SU-DHL-6 (cell line): ENCODE results near the gene RAD9A.

Experiments used
- CTCF ChIP-seq: fragments of 200-600 bp; sonication (generic); IDR thresholded peaks from one replicate; pipeline ENCODE4 v1.5.1; 2017; ENCODE audit warnings: antibody characterized with exemption, mild to moderate bottlenecking, low read length, moderate library complexity; ENCODE audit not compliant: insufficient read depth, poor library complexity, severe bottlenecking
- EZH2phosphoT487 ChIP-seq: fragments of 200-600 bp; sonication (generic), shearing (Covaris generic); conservative IDR thresholded peaks from 2 replicates; pipeline ENCODE4 v1.6.1; 2018; ENCODE audit warnings: mild to moderate bottlenecking, antibody characterized with exemption, low read length, moderate library complexity, mixed read lengths

GRCh38 chr11:67432655-67433349 is 41.0 kb downstream of the RAD9A start:
- no peak for TF ChIP-seq CTCF
- no peak for TF ChIP-seq EZH2phosphoT487
